22Rv1 (cell line): Measurements from ENCODE around the gene CEP128.
A peak's percentile ranks its signal among the peaks of the same experiment; 100 is the strongest.

Experiments used
- H3K27ac ChIP-seq: fragments of 450-650 bp; 2 replicates; pipeline ENCODE4 v1.5.1; 2017
- CTCF ChIP-seq: fragments of 450-650 bp; IDR thresholded peaks from 2 replicates; pipeline ENCODE4 v1.5.1; 2017; ENCODE audit warnings: mild to moderate bottlenecking
- ZFX ChIP-seq: fragments of 450-650 bp; IDR thresholded peaks from 2 replicates; pipeline ENCODE4 v1.6.1; 2017; ENCODE audit warnings: antibody characterized with exemption, borderline replicate concordance

CEP128 gene

GRCh38 chr14:80605536-80605935 lies 336.0 kb downstream of the CEP128 start:
- no peak for TF ChIP-seq ZFX
- no peak for TF ChIP-seq CTCF
- H3K27ac ChIP-seq: no peak overlapping the region

- H3K27ac ChIP-seq: no peak overlapping the region
- no peak for TF ChIP-seq ZFX
- TF ChIP-seq CTCF: no peak
Observed at GRCh38 chr14:80602946-80603345, 338.6 kb downstream of the CEP128 start.

GRCh38 chr14:80587096-80587724 lies 354.3 kb downstream of the CEP128 start:
- no peak overlapping the region for H3K27ac ChIP-seq
- TF ChIP-seq ZFX: no peak
- TF ChIP-seq CTCF: peak; percentile 82

- no peak overlapping the region for H3K27ac ChIP-seq
- TF ChIP-seq ZFX (no peak), CTCF (no peak)
Observed at GRCh38 chr14:80586131-80586530, 355.4 kb downstream of the CEP128 start.

GRCh38 chr14:80585506-80585835 lies 356.1 kb downstream of the CEP128 start:
- no peak overlapping the region for H3K27ac ChIP-seq
- no peak for TF ChIP-seq CTCF
- TF ChIP-seq ZFX: no peak

- H3K27ac ChIP-seq: no peak overlapping the region
- no peak for TF ChIP-seq CTCF
- no peak for TF ChIP-seq ZFX
Observed at GRCh38 chr14:80584744-80585505, 356.6 kb downstream of the CEP128 start.

- no peak overlapping the region for H3K27ac ChIP-seq
- TF ChIP-seq CTCF (no peak), ZFX (no peak)
Observed at GRCh38 chr14:80577599-80577998, 363.9 kb downstream of the CEP128 start.
